Activated CD4-positive, alpha-beta T cell treated with anti-CD3 and anti-CD28 coated beads, Interleukin-2, amount 10 ng/mL, durations not matched to agents 7 days and 5 days (primary cell): ENCODE data around the gene ROPN1. TPM values are rescaled to one million over a fixed set of nuclear protein-coding genes. Genes with fewer than 3 reads are reported as not detected.
"Not testable (repeated sequence)": the region's sequence is repeated elsewhere in the genome, so short reads cannot be mapped to it uniquely, and the experiment has no call there.

Source experiments
- CTCF ChIA-PET: fragments of 350-600 bp; sonication (Branson Sonifier 250); formaldehyde crosslinking; loops from one replicate; lab custom pipeline; 2021; ENCODE audit warnings: antibody characterized with exemption; lab: Charles Lee
- POLR2A ChIA-PET: fragments of 350-600 bp; sonication (Branson Sonifier 250); formaldehyde crosslinking; loops from one replicate; lab custom pipeline; 2021; ENCODE audit warnings: antibody characterized with exemption; lab: Charles Lee
- DNase-seq: peaks from one replicate; pipeline ENCODE4 v3.0.0-alpha.2; 2020
- H3K27ac Mint-ChIP-seq: one replicate; pipeline ENCODE4 v1.8.0; 2021; ENCODE audit warnings: mild to moderate bottlenecking, moderate library complexity, mixed read lengths
- H3K27me3 Mint-ChIP-seq: one replicate; pipeline ENCODE4 v1.8.0; 2021; ENCODE audit warnings: mixed read lengths
- H3K36me3 Mint-ChIP-seq: one replicate; pipeline ENCODE4 v1.8.0; 2021; ENCODE audit warnings: low read depth, mixed read lengths
- H3K4me1 Mint-ChIP-seq: one replicate; pipeline ENCODE4 v1.8.0; 2021; ENCODE audit warnings: mixed read lengths
- H3K4me3 Mint-ChIP-seq: one replicate; pipeline ENCODE4 v1.8.0; 2021; ENCODE audit warnings: mild to moderate bottlenecking, moderate library complexity, mixed read lengths
- H3K9me3 Mint-ChIP-seq: one replicate; pipeline ENCODE4 v1.8.0; 2021; ENCODE audit warnings: mixed read lengths
- total RNA-seq, 2 experiments: library from RNA; stranded (reverse); gene quantifications; one replicate each; pipeline ENCODE4 v1.2.3, GENCODE V29; 2021

Gene ROPN1
- total RNA-seq, 2 experiments from 2014 or later, result not detected

DNA sequence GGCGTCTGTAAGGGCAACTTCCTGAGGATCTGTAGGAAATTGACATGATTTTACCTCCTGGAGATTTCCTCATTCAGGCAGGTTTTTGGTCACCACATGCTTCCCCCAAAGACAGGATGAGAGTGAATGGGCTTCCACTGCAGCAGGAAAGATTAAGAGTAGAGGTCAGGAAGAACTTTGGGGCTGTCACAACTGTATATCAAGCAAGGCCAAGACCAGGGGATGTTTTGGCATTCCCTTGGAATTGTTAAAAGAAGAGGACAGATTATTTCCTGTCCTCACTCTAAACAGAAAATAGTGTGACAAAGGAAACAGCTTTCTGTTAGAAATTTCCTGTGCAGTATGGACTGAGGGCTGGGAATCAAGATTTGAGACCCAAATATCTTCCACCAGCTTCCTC is 31.6 kb upstream of the ROPN1 start:
- DNase-seq, POLR2A ChIA-PET, H3K4me1 Mint-ChIP-seq, H3K4me3 Mint-ChIP-seq, H3K36me3 Mint-ChIP-seq, H3K9me3 Mint-ChIP-seq, H3K27ac Mint-ChIP-seq: not testable (repeated sequence)
- CTCF ChIA-PET, result interaction anchor here (1.9 kb wide), 1 partner anchor 9 kb away, joined by 5 read pairs; the partner anchor contains the start of gene KALRN
- peaks cover 24% of the 10 kb centered on the region for H3K27me3 Mint-ChIP-seq

DNA sequence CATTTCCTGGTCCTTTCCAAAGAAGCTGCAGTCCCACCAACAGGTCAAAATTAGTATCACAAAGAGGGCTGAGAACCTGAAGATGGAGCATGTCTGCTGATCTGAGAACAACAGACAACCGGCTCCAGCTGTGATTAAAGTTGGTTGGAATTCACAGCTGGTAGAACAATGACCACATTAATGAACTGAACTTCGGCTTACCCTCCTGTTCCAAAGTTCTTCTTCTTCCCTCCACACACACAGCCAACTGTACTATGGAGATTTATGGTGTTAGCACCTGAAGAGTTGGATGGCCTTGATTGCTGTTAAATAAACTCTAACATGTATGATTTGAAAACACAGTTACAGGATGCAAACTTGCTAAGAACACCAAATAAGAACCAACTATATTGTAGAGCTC is 27.4 kb upstream of the ROPN1 start:
- peaks cover 40% of the 10 kb centered on the region for H3K27me3 Mint-ChIP-seq
- H3K36me3 Mint-ChIP-seq, result no peaks in the 10 kb centered on the region
- CTCF ChIA-PET, result interaction anchor here (1.1 kb wide), 1 partner anchor 122 kb away, joined by 3 read pairs; no protein-coding TSS in a partner anchor
- no peak for DNase-seq
- no peaks in the 10 kb centered on the region for H3K9me3 Mint-ChIP-seq
- no peak overlapping the region for H3K27ac Mint-ChIP-seq
- H3K4me1 Mint-ChIP-seq, result no peaks in the 10 kb centered on the region
- no peak overlapping the region for H3K4me3 Mint-ChIP-seq
- POLR2A ChIA-PET, result no interaction called here

DNA sequence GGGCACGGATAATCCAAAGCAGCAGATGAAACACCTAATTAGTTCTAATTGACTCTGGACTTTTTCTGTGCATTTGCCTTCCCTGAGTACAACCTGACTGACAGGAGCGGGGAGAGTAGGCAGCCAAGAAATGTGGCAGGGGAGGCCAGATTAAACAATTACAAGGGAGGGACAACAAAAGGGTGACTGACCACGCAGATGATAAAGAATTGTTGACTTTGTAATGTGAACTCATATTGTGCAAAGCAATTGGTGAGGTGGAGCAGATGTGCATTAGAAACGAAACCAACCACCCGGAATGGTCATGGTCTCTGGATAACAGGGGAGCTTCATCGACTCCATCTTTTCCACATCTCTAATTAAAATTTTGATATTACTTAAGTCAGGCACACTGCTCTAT is 25.6 kb upstream of the ROPN1 start:
- DNase-seq, H3K4me3 Mint-ChIP-seq, H3K9me3 Mint-ChIP-seq, H3K36me3 Mint-ChIP-seq, H3K27ac Mint-ChIP-seq, H3K4me1 Mint-ChIP-seq, POLR2A ChIA-PET: not testable (repeated sequence)
- peaks cover 42% of the 10 kb centered on the region for H3K27me3 Mint-ChIP-seq
- CTCF ChIA-PET, result interaction anchor here (2.3 kb wide), 1 partner anchor 15 kb away, joined by 6 read pairs; no protein-coding TSS in a partner anchor

DNA sequence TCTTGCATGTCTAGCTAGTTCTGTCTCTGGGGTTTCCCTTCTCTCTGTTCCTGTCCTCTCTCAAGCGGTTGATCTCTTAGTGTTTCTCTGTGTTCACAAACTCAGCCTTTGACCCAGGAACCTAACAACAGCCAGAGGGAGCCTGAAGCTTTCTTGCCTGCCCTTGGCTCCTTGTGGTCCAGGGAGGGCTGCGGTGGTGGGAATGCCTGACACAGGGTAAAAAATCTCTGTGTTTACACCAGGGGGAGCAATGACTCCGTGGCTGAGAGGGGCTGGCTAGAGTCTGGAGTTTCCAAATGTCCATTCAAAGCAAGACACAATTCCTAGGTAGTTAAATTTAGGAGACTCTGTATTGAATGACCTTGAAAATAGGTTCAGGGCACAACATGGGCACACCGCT is 24.6 kb upstream of the ROPN1 start:
- DNase-seq, POLR2A ChIA-PET, H3K36me3 Mint-ChIP-seq, H3K27ac Mint-ChIP-seq, H3K4me1 Mint-ChIP-seq, H3K9me3 Mint-ChIP-seq, H3K4me3 Mint-ChIP-seq: not testable (repeated sequence)
- CTCF ChIA-PET, result interaction anchor here (2.3 kb wide), 1 partner anchor 16 kb away, joined by 6 read pairs; no protein-coding TSS in a partner anchor
- H3K27me3 Mint-ChIP-seq, result peaks cover 50% of the 10 kb centered on the region

DNA sequence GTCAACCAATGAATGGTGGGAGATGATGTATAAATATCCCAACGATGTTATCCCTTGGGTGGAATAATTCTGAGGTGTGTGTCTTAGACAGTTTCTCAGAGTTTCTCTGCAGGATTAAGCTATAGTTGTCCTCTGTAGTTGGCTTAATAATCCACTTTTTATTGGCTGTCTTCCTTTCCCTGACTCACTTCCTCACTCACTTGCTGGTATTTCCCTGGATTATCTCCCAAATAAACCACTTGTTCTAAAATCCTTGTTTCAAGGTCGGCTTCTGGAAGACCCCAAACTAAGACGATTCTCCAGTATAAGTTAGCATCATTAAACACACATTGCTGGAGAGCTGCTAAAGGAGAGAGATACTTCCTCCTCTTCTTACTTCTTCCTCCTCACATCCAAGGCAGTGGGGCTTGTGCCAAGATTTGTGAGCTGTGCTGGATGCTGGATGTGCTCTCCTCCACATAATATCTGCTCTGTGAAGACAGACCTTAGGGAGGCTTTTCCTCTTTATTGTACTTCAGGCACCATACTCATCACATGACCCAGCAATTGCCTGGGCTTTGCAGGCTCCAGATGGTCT is 22.5 kb upstream of the ROPN1 start:
- H3K36me3 Mint-ChIP-seq, result no peaks in the 10 kb centered on the region
- H3K4me1 Mint-ChIP-seq, result no peaks in the 10 kb centered on the region
- no peak overlapping the region for H3K27ac Mint-ChIP-seq
- POLR2A ChIA-PET, result no interaction called here
- no peak overlapping the region for H3K4me3 Mint-ChIP-seq
- no peaks in the 10 kb centered on the region for H3K9me3 Mint-ChIP-seq
- CTCF ChIA-PET, result no interaction called here
- peaks cover 47% of the 10 kb centered on the region for H3K27me3 Mint-ChIP-seq
- no peak for DNase-seq

DNA sequence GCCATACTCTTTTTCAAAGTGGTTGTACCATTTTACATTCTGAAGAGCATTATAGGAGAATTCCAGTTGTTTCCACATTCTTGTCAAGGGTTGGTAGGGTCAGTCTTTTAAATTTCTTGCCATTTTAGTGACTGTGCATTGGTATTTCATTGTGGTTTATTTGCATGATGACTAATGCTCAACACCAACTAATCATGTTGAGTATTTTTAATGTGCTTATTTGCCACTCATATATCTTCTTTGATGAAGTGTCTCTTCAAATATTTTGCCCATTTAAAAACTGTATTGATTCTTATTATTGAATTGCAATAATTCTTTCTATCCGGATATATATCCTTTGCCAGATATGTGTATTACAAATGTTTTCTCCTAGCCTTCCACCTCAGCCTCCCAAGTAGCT is 16.4 kb upstream of the ROPN1 start:
- POLR2A ChIA-PET, DNase-seq, CTCF ChIA-PET, H3K4me3 Mint-ChIP-seq, H3K4me1 Mint-ChIP-seq, H3K36me3 Mint-ChIP-seq, H3K9me3 Mint-ChIP-seq, H3K27ac Mint-ChIP-seq: not testable (repeated sequence)
- H3K27me3 Mint-ChIP-seq, result peaks cover 42% of the 10 kb centered on the region

DNA sequence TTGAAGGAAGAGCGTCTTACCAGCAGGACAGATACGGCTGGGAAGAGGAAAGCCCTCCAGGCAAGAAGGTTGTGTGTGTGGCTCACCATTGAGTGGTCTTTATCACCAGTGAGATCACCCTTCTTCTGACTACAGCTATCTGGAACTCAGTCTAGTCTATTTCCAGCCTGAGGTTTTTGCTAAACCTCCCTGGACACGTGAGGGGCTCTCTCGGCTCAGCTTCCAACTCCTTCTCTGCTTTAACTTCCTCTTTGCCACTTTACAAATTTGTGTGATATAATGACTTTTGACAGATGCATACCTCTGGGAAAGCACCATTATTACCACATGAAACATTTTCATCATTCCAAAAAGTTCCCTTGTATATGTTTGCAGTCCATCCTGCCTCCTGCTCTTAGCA is 15.3 kb upstream of the ROPN1 start:
- H3K27me3 Mint-ChIP-seq, result peaks cover 40% of the 10 kb centered on the region
- no peaks in the 10 kb centered on the region for H3K4me1 Mint-ChIP-seq
- no peaks in the 10 kb centered on the region for H3K9me3 Mint-ChIP-seq
- H3K4me3 Mint-ChIP-seq, result no peak overlapping the region
- no peak for DNase-seq
- ChIA-PET POLR2A (no interaction called here), CTCF (no interaction called here)
- no peak overlapping the region for H3K27ac Mint-ChIP-seq
- no peaks in the 10 kb centered on the region for H3K36me3 Mint-ChIP-seq

DNA sequence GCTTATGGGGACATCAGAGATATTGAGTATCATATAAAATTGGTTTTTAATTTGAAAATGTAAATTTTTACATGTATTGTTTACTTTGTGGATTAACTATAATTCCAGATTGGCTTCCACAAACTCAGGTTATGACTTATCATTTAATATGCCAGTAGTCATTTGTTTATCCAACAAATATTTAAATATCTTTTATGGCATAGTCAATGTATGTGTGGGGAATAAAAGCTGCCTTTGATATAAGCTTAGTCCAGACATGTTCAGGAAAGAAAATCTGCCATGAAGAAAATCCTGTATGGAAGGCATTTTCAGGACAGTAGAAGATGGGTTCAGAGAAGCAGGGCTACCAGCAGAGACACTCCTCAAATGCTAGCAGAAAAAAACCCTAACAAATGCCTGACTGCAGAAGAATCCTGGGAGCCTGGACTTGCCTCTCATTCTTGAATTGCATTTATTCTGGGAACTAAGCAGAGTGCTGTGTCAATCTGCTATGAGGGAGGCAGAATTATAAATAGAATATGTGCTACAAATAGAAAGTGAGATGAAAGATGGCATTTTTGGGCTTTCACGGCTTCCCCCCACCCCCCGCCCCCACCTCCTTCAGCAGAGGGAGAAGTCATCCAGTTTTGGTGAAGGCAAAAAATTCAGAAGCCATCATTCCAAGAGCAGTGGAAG is 10.6 kb upstream of the ROPN1 start:
- CTCF ChIA-PET, POLR2A ChIA-PET, H3K36me3 Mint-ChIP-seq, H3K9me3 Mint-ChIP-seq, H3K4me1 Mint-ChIP-seq, H3K27ac Mint-ChIP-seq, DNase-seq, H3K4me3 Mint-ChIP-seq: not testable (repeated sequence)
- peaks cover 41% of the 10 kb centered on the region for H3K27me3 Mint-ChIP-seq

DNA sequence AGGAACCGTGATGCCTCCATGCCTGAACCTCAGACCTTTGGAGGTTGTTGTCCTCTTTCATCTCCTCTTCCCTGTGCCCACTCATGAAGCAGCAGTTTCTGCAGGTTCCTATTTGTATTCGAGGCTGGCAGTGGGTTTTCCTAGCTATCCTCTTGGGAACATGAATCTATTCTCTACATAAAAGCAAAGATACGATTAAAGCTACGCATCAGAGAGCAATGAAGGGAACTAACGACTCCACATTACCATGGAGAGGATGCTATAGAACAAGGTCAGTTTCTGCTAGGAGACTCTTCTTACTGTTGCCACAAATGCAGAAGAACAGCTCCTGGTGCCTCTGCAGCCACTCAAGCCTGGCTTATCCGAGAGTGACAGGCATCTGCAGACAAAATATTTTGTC is 9.4 kb upstream of the ROPN1 start:
- CTCF ChIA-PET, result interaction anchor here (2.0 kb wide), 1 partner anchor 32 kb away, joined by 5 read pairs; the partner anchor contains the start of gene KALRN
- POLR2A ChIA-PET, H3K4me1 Mint-ChIP-seq, H3K27ac Mint-ChIP-seq, H3K4me3 Mint-ChIP-seq, H3K36me3 Mint-ChIP-seq, DNase-seq, H3K9me3 Mint-ChIP-seq: not testable (repeated sequence)
- peaks cover 34% of the 10 kb centered on the region for H3K27me3 Mint-ChIP-seq

DNA sequence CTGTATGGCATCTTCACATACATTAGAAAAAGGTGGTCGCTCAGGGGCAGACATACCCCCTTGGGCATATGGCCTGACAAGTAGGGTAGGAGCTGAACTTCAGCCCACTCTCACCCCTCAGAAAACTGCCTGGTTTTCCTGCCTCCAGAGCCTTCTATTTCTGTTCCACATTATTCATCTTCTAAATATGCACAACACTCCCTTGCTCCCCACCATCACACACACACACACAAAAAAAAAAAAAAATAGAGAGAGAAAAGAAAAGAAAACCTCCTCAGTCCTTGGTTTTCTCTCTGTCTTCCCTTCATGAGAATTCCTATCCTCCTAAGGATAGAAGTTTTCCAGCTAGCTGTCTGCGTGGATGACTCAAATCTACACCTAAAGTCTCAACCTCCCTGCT is 5.6 kb upstream of the ROPN1 start:
- no peaks in the 10 kb centered on the region for H3K4me1 Mint-ChIP-seq
- H3K9me3 Mint-ChIP-seq, result no peaks in the 10 kb centered on the region
- peaks cover 20% of the 10 kb centered on the region for H3K27me3 Mint-ChIP-seq
- POLR2A ChIA-PET, result no interaction called here
- H3K36me3 Mint-ChIP-seq, result no peaks in the 10 kb centered on the region
- H3K4me3 Mint-ChIP-seq, result no peak overlapping the region
- CTCF ChIA-PET, result no interaction called here
- no peak for DNase-seq
- H3K27ac Mint-ChIP-seq, result no peak overlapping the region

DNA sequence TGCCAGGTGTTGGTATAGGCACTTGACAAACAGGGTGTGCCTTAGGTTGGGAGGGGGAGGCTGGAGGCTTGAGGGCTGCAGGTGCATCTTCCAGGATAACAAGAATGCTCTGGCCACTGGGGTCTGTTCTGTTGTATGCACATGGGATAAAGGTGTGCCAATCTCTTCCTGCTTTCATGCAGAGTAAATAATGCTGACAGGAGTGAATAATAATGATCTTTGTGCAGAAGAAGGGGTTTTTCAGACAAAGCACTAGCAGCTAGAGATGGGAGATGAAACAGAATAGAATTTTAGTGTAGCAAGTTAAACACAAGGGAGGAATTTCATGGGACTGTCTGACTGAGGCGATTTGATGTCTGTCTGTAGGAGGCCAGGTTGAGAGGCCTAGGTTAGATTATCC is 1.9 kb upstream of the ROPN1 start:
- CTCF ChIA-PET, result interaction anchor here (0.7 kb wide), 1 partner anchor 96 kb away, joined by 3 read pairs; no protein-coding TSS in a partner anchor
- no peak for DNase-seq
- peaks cover 31% of the 10 kb centered on the region for H3K27me3 Mint-ChIP-seq
- POLR2A ChIA-PET, result no interaction called here
- no peaks in the 10 kb centered on the region for H3K36me3 Mint-ChIP-seq
- H3K9me3 Mint-ChIP-seq, result no peaks in the 10 kb centered on the region
- no peak overlapping the region for H3K4me3 Mint-ChIP-seq
- H3K27ac Mint-ChIP-seq, result no peak overlapping the region
- H3K4me1 Mint-ChIP-seq, result peaks cover 2% of the 10 kb centered on the region

DNA sequence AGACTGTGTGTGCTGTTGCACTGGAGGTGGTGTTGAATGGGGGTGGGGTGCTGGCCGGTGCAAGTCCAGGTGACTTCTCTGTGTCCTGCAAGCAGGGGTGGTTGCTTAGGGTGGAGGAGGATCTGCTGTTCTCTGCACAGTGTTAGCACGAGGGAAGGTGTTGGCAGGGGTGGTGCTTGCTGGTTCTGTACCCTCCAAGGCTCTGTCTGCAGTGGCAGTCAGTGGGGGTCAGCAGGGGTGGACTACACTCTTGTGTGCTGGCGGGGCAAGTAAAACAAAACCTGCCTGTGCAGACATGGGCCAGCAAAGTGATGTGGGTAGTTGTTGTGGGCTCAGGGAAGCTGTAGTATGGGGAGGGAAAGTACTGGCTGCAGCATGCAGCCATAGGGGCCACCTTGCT is 5.5 kb downstream of the ROPN1 start:
- Mint-ChIP-seq H3K4me1 (no peaks in the 10 kb centered on the region), H3K27ac (no peak overlapping the region), H3K9me3 (no peaks in the 10 kb centered on the region), H3K27me3 (peaks cover 61% of the 10 kb centered on the region), H3K36me3 (no peaks in the 10 kb centered on the region), H3K4me3 (no peak overlapping the region)
- no peak for DNase-seq
- ChIA-PET POLR2A (no interaction called here), CTCF (no interaction called here)

DNA sequence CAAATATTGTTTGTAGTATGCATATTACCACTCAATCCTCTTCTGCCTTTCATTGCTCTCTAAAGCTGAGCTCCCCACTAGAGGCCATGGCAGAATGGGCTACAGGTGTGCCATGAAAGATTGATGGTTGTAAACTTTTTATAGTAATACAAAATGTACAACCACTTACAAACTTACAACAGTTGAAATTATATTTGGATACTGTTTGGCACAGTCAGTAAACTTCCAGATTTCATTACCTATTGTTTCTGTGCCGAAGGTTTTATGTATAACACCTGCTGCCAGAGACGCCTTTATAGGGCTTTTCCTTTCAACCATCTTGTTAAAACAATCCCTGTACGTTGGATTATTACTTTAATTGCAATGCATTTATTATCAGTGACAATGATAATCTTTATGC is 7.0 kb downstream of the ROPN1 start:
- no peak for DNase-seq
- peaks cover 59% of the 10 kb centered on the region for H3K27me3 Mint-ChIP-seq
- no peaks in the 10 kb centered on the region for H3K4me1 Mint-ChIP-seq
- no peak overlapping the region for H3K4me3 Mint-ChIP-seq
- H3K36me3 Mint-ChIP-seq, result no peaks in the 10 kb centered on the region
- CTCF ChIA-PET, result no interaction called here
- POLR2A ChIA-PET, result no interaction called here
- no peak overlapping the region for H3K27ac Mint-ChIP-seq
- no peaks in the 10 kb centered on the region for H3K9me3 Mint-ChIP-seq
